KOPT-K1 (cell line): ENCODE data around the gene PCNX2.
"Not testable (repeated sequence)": the region's sequence is repeated elsewhere in the genome, so short reads cannot be mapped to it uniquely, and the experiment has no call there.

ENCODE experiments used
- H3K27ac ChIP-seq: fragments of 200-600 bp; sonication (generic); 2 replicates; pipeline ENCODE4 v1.5.1; 2016; ENCODE audit warnings: antibody characterized with exemption, mild to moderate bottlenecking, low read depth, low read length; ENCODE audit not compliant: poor library complexity, severe bottlenecking
- H3K36me3 ChIP-seq: fragments of 200-600 bp; sonication (generic); 2 replicates; pipeline ENCODE4 v1.5.1; 2017; ENCODE audit warnings: antibody characterized with exemption, mild to moderate bottlenecking, low read length, moderate library complexity; ENCODE audit not compliant: insufficient read depth
- H3K9me3 ChIP-seq: fragments of 200-600 bp; sonication (generic); 2 replicates; pipeline ENCODE4 v1.5.1; 2017; ENCODE audit warnings: antibody characterized with exemption, low read length, mild to moderate bottlenecking; ENCODE audit not compliant: insufficient read depth, poor library complexity, severe bottlenecking

PCNX2 gene

GRCh38 chr1:233190987-233191386 lies 104.5 kb downstream of the PCNX2 start:
- peaks cover 17% of the 10 kb centered on the region; the same call in 1 of the 2 replicates for H3K36me3 ChIP-seq

GRCh38 chr1:233189526-233189925 lies 106.0 kb downstream of the PCNX2 start:
- Histone ChIP-seq H3K27ac (no peak overlapping the region), H3K9me3 (peaks cover 9% of the 10 kb centered on the region), H3K36me3 (peaks cover 8% of the 10 kb centered on the region; the same call in 1 of the 2 replicates)

More at GRCh38 chr1:233190987-233191386, 104.5 kb downstream of the PCNX2 start:
- Histone ChIP-seq H3K9me3 (peaks cover 23% of the 10 kb centered on the region), H3K27ac (no peak overlapping the region)

DNA sequence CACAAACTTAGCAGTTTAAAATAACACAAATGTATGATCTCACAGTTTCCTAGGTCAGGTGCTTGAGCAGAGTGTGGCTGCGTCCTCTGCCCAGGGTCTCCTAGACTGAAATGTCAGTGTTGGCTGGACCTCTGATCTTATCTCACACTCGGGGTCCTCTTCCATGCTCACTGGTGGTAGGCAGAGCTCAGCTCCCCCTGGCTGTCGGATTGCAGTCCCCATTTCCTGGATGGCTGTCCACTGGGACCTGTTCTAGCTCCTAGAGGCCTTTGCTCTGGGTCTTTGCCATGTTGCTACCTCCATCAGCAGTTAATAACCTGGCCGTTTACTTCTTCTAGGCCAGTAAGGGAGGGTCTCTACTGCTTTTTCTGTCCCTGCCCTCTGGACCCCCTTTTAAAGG lies 107.5 kb downstream of the PCNX2 start:
- H3K9me3 ChIP-seq, result no peaks in the 10 kb centered on the region
- peaks cover 8% of the 10 kb centered on the region; the same call in 1 of the 2 replicates for H3K36me3 ChIP-seq
- no peak overlapping the region for H3K27ac ChIP-seq

GRCh38 chr1:233183226-233184020 lies 112.1 kb downstream of the PCNX2 start:
- H3K27ac ChIP-seq, result no peak overlapping the region

DNA sequence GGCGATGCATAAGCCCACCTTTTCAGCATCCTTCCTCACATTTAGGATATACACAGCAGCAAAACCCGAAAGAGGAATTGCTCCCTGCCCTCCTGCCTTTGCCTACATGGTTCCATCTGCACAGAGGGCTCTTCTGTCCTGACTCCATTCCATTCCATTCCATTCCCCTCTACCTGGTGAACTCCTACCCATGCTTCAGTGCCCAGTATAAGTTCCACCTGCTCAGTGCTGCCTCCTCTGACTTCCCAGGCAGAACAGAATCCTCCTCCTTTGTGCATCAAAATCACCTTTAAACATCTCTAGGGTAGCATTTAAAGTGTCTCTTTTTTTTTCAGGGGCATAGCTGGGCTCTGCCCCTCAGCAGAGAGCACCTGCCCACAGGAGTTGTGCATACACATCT lies 112.9 kb downstream of the PCNX2 start:
- Histone ChIP-seq H3K9me3 (peaks cover 6% of the 10 kb centered on the region), H3K36me3 (peaks cover 15% of the 10 kb centered on the region), H3K27ac (no peak overlapping the region)

More at GRCh38 chr1:233183226-233184020, 112.1 kb downstream of the PCNX2 start:
- Histone ChIP-seq H3K9me3 (no peaks in the 10 kb centered on the region), H3K36me3 (peaks cover 7% of the 10 kb centered on the region)

- Histone ChIP-seq H3K36me3 (peaks cover 28% of the 10 kb centered on the region), H3K27ac (no peak overlapping the region), H3K9me3 (peaks cover 9% of the 10 kb centered on the region)
Measured at GRCh38 chr1:233180641-233181364, 114.7 kb downstream of the PCNX2 start.

DNA sequence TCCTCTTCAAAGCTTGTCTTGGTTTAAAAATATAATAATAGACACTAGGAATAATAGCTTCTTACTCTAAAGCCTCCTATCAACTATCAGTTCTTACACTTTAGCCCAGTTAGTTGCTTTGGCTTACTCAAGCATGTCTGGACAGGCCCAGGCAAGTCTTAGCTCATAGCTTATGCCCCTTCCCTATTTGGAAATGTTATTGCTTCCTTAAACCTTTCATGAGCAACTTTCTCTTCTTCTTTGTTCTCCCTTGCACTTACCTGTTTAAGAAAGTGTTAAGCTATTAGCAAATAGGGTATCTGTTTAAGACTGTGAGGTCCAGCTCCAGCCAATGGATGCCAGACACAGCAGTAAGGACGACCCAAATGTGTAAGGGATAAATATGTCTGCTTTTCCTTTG lies 115.9 kb downstream of the PCNX2 start:
- peaks cover 39% of the 10 kb centered on the region for H3K36me3 ChIP-seq
- H3K9me3 ChIP-seq, H3K27ac ChIP-seq: not testable (repeated sequence)

- H3K9me3 ChIP-seq, result peaks cover 15% of the 10 kb centered on the region
- no peak overlapping the region for H3K27ac ChIP-seq
- H3K36me3 ChIP-seq, result peaks cover 44% of the 10 kb centered on the region
Measured at GRCh38 chr1:233172201-233172600, 123.3 kb downstream of the PCNX2 start.

DNA sequence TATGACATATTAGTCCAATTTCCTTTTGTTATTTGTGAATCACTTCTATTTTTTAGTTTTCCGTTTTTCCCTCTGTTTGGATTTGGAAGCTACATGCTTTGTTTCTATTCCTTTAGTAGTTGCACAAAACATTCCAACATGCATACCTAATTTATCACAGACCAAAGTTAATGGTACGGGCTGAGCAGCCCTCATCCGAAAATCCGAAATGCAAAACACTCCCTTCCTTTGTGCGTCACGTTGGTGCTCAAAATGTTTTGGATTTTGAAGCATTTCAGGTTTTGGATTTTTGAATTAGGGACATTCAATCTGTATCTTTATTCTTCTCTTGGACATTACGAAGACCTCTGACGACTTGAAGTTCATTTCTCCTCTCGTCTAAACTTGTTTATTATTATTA lies 124.8 kb downstream of the PCNX2 start:
- peaks cover 15% of the 10 kb centered on the region for H3K9me3 ChIP-seq
- H3K36me3 ChIP-seq, result peaks cover 34% of the 10 kb centered on the region
- no peak overlapping the region for H3K27ac ChIP-seq

GRCh38 chr1:233168384-233168783 lies 127.1 kb downstream of the PCNX2 start:
- Histone ChIP-seq H3K27ac (no peak overlapping the region), H3K36me3 (peaks cover 28% of the 10 kb centered on the region), H3K9me3 (peaks cover 31% of the 10 kb centered on the region)

- H3K27ac ChIP-seq, result no peak overlapping the region
- peaks cover 13% of the 10 kb centered on the region for H3K36me3 ChIP-seq
- H3K9me3 ChIP-seq, result peaks cover 21% of the 10 kb centered on the region
Measured at GRCh38 chr1:233166896-233167295, 128.6 kb downstream of the PCNX2 start.

- H3K36me3 ChIP-seq, result peaks cover 24% of the 10 kb centered on the region; the same call in 1 of the 2 replicates
- H3K9me3 ChIP-seq, result peaks cover 16% of the 10 kb centered on the region
- H3K27ac ChIP-seq, result no peak overlapping the region
Measured at GRCh38 chr1:233163696-233164095, 131.8 kb downstream of the PCNX2 start.

DNA sequence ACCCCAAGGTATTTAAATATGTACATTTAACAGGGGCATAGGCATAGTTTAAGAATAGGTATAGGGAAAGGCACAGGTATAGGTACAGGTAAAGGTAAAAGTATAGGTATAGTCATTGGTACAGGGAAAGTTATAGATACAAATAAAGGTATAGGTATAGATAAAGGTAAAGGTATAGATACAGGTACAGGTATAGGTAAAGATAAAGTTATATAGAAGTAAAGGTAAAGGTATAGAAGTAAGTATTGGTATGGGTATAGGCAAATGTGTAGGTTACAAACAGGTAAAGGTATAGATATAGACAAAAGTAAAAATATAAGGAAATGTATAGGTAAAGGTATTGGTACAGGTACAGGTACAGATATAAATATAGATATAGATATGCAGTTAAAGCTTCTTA lies 137.2 kb downstream of the PCNX2 start:
- Histone ChIP-seq H3K9me3 (no peaks in the 10 kb centered on the region), H3K36me3 (peaks cover 25% of the 10 kb centered on the region; the same call in 1 of the 2 replicates), H3K27ac (no peak overlapping the region)

DNA sequence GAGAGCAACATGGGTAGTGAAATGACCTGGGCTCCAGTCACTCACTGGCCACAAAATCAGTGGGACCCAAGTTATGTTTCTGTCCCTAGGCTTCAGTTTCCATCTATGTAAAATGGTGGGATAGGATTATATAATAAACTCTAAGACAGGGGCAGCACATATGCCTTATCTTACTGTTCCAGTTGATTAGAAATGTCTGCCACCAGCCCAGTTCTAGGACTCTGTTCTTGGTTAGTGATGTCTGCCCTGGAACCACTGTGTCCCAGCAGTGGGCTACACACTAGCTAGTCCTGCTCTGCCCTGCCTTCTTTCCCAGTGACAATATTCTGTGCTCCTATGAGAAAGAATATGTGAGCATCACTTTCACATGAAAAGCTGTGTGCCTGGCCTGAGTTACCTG lies 138.3 kb downstream of the PCNX2 start:
- H3K9me3 ChIP-seq, result no peaks in the 10 kb centered on the region
- no peak overlapping the region for H3K27ac ChIP-seq
- H3K36me3 ChIP-seq, result peaks cover 25% of the 10 kb centered on the region; the same call in 1 of the 2 replicates

GRCh38 chr1:233151861-233152260 lies 143.7 kb downstream of the PCNX2 start:
- Histone ChIP-seq H3K27ac (no peak overlapping the region), H3K36me3 (0 out of 2 replicates have a peak, but pooled peaks cover 7% of the 10 kb centered on the region), H3K9me3 (no peaks in the 10 kb centered on the region)
